G401.6 (cell line): ENCODE data around the gene PRR30.
"Not testable (repeated sequence)": the region's sequence is repeated elsewhere in the genome, so short reads cannot be mapped to it uniquely, and the experiment has no call there.

Source experiments
- FAIRE-seq: peaks from 2 replicates; lab custom pipeline; 2012; peaks lifted over from hg19 to GRCh38; lab: Jason Lieb, UNC

Gene PRR30

DNA sequence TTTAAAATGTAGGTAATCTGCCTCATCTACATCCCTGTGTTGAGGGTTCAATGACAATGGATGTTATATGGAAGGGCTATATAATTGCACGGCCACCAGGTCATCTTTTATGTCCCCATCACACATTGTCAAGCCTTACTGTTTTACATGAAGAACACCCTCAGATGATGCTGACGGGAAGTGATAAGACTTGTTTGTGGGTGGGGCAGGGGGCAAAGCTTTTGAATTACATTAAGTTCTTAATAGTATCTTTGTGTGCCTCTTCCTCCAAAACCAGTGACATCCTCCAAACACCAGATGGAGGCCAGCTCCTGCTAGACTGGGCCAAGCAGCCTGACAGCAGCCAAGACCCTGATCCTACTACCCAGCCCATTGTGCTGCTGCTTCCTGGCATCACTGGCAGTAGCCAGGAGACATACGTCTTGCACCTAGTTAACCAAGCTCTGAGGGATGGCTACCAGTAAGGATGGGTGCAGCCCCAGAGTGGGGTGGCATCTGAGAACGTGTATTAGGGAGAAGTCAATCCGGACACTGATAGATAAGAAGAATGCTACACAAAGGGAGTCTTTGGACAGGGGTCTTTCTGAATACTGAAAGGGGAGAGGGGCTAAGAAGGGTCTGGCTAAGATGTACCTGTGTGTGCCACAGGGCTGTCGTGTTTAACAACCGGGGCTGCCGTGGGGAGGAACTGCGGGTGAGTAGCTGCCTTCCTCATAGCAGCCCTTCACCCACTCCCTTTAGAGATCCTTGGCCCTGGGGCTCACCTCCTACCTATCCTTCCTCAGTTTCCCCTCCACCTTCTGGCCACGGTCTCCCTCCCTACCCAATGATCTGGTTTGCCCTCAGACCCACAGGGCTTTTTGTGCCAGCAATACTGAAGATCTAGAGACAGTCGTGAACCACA lies 10.3 kb downstream of the PRR30 start:
- FAIRE-seq = no peak

GRCh38 chr2:27127883-27128667 lies 11.1 kb downstream of the PRR30 start:
- no peak for FAIRE-seq

- FAIRE-seq = no peak
Observed at GRCh38 chr2:27126252-27126710, 12.9 kb downstream of the PRR30 start.

DNA sequence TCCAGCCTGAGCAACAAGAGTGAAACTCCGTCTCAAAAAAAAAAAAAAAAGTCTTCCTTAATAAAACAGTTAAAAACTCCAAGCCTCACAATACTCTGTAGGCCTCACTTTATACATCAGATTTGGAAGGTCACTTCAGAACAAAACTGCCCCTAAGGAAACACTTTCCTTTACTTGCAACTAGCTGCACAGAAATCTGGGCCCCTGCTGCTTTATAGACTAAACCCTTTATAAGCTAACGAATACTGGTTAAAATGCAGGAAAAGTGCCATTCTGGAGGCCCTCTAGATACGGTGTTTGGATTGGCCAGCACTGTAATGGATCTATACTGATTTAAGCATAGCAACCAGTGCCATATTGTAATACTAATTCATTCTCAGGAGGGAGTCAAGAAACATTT lies 14.1 kb downstream of the PRR30 start:
- no peak for FAIRE-seq

GRCh38 chr2:27123302-27124150 lies 15.7 kb downstream of the PRR30 start, which contains the start of gene ABHD1:
TSS of gene ABHD1 (plus strand) at chr2:27123815. CDS start at chr2:27123949, 134 bp downstream.
- FAIRE-seq = no peak

DNA sequence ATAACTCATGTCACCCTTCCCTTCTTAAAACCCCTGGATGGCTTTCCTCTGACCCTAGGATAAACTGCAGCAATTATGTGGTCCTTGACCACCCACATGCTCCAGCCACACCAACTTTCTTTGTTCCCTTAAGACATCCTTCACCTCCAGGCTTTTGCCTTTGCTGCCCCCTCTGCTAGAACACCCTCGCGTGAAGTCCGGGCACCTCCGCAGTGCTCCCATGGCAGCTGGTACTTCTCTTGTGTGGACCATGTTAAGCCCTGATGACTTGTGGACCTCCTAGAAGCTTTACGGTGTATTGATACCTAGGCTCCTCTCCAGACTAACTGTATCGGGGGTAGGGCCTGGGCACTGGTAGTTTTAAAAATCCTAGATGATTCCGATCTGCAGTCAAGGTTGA lies 16.4 kb downstream of the PRR30 start:
- FAIRE-seq = no peak

DNA sequence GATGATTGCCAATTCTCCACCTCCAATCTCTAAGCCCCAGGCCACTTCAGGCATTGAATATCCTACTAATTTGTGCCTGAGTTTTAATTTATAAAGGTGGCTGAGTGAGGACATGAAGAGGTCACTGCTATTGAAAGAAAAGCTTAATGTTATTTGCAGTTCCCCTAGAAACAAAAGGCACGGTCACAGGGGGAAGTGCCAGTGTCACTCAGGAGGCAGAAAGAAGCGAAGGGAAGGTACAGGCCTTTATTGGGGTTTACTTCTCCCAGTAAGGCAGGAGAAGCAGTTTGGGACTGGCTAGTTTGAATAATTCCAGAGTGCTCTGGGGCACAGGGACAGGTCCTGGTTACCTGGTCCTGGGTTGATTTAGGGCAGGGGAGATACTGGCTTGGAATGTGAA lies 17.3 kb downstream of the PRR30 start:
- FAIRE-seq = no peak

GRCh38 chr2:27119330-27119670 lies 19.9 kb downstream of the PRR30 start:
- not testable (repeated sequence) for FAIRE-seq

DNA sequence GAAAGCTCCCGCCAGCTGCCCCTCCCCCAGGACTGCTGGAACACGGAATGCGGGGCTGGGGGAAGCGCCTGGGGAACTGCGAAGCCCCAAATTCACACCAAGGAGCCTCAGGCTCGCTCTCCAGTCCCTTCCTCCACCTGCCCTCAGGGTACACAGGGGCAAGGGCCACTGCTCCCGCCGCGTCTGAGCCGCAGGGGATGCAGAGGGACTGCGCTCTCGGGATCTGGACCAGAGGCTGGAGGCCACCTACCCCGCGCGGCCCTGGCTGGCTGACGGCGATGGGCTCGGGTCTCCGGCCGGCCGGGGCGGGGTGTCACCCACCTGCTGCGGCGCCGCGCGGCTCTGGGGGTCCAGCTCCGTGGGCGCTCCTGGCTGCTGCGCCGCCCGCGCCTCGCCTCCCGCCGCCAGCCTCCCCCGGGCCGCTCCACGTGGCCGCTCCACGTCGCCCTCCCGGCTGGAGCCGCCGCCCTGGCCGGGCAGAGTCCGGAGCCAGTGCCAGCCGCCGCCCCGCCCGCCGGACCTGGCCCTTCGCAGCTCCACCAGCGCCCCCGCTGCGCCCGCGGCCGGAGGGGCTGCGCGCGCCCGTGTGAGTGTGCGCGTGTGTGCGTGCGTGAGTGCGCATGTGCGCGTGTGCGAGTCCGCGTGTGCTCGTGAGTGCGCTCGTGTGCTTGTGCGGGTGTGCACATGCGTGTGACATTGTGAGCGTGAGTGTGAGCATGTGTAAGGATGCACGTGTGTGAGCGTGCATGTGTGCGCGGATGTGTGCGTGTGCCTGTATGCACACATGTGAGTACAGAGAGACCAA lies 20.5 kb downstream of the PRR30 start, which contains the start of gene CGREF1:
TSS of gene CGREF1 (minus strand) at position 604 of the 805 bp plus-strand sequence. CDS start 14,762 bp downstream, outside the sequence.
- FAIRE-seq = no peak

DNA sequence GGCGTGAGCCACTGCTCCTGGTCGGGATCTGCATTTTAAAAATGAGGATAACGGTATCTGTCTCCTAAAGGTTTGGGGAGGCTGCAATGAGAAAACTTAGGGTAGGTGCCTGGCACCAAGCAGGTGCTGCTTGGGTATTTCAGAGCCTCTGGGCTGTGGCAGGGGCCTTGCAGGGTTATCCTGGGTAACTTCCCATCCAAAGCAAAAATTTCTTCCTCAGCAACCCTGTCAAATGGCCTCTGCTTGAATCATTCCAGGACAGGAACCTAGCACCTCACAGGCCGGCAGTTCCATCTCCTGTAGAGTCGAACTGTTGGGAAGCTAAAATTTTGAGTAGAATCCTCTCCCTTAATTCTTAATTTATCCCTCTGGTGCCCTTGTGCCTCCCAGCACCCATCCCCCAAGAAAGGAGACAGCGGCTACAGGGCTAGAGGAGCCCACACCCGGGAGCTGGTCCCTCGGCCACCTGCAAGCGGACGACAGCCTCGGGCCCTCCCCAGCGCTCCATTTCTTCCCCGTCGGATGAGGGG lies 21.1 kb downstream of the PRR30 start:
- FAIRE-seq = no peak

DNA sequence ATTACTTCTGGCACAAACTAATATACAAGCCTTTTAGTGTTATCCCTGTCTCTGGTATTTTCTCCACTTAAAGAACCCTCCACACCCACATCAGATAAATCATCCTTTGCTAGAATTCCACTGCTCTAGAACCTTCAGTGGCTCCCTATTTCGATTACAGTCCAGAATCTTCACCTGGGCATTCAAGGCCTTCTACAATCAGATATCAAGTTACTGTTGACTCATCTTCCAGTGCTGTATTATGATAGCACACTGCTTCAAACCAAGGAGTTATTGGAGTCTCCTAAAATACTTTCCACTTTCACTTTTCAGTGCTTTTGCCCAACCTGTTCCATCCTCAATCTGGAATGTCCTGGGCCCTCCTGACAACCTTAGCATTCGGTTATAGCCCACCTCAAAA lies 23.7 kb downstream of the PRR30 start:
- FAIRE-seq = no peak

- FAIRE-seq = not testable (repeated sequence)
Observed at GRCh38 chr2:27111392-27112078, 27.7 kb downstream of the PRR30 start.

- FAIRE-seq = not testable (repeated sequence)
Observed at GRCh38 chr2:27110603-27111352, 28.4 kb downstream of the PRR30 start.

- no peak for FAIRE-seq
Observed at GRCh38 chr2:27109083-27109482, 30.1 kb downstream of the PRR30 start.

DNA sequence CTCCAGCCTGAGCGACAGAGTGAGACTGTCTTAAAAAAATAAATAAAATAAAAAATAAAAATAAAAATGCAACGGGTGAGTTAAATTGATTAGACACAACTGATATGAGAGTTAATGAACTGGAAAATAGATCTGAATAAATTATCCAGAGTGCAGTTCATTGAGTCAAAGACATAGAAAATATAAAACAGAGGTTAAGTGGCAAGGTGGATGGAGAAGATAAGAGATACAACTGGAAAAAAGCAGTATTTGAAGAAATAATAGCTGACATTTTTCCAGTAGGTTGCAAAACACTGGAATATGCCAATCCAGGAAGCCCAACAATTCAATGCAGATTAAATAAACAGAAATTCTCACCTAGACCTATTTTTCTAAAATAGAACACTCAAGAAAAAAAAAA lies 31.0 kb downstream of the PRR30 start:
- no peak for FAIRE-seq

- FAIRE-seq = no peak
Observed at GRCh38 chr2:27105981-27106380, 33.2 kb downstream of the PRR30 start.

- FAIRE-seq = no peak
Observed at GRCh38 chr2:27102329-27102728, 36.9 kb downstream of the PRR30 start.

DNA sequence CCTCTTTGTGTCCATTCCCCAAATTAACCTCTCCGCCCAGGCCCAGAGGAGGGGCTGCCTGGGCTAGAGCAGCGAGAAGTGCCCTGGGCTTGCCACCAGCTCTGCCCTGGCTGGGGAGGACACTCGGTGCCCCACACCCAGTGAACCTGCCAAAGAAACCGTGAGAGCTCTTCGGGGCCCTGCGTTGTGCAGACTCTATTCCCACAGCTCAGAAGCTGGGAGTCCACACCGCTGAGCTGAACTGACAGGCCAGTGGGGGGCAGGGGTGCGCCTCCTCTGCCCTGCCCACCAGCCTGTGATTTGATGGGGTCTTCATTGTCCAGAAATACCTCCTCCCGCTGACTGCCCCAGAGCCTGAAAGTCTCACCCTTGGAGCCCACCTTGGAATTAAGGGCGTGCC lies 39.2 kb downstream of the PRR30 start:
- FAIRE-seq = no peak

GRCh38 chr2:27099334-27099955 lies 39.8 kb downstream of the PRR30 start:
- no peak for FAIRE-seq
